ENCODE results near the gene PTMS. TPM values are rescaled to one million over a fixed set of nuclear protein-coding genes. Genes with fewer than 3 reads are reported as not detected.

PTMS gene
- total and polyA plus RNA-seq, 10 of the 15 experiments (the other 5 are each of a cell fraction or from before 2014, with no cell fraction given) = 2.1 to 127 (median 29.8) TPM

GRCh38 chr12:6817662-6818157, 51.5 kb downstream of the PTMS start (continued):
- TF ChIP-seq SMC3 (IDR thresholded peaks at IDR 0.05; ENCODE audit: borderline replicate concordance, low read length) (no peak), STAT3 (IDR thresholded peaks at IDR 0.05; ENCODE audit: low read depth, low read length) (no peak), LARP7 (IDR thresholded peaks at IDR 0.05) (no peak), KDM1A (IDR thresholded peaks at IDR 0.05; ENCODE audit: borderline replicate concordance) (no peak), IRF5 (IDR thresholded peaks at IDR 0.05; ENCODE audit: borderline replicate concordance) (no peak), ELK1 (IDR thresholded peaks at IDR 0.05; ENCODE audit: low read depth, low read length) (no peak), BHLHE40 (IDR thresholded peaks at IDR 0.05; ENCODE audit: borderline replicate concordance in 1 of 2, low read depth in 2 of 2, low read length in 1 of 2) (no peak), RCOR1 (conservative IDR thresholded peaks at IDR 0.05; ENCODE audit: low read depth, low read length) (no peak), NFYA (IDR thresholded peaks at IDR 0.05; ENCODE audit: borderline replicate concordance, low read depth, low read length) (no peak), TCF7 (IDR thresholded peaks at IDR 0.05; ENCODE audit: borderline replicate concordance) (no peak), YBX1 (IDR thresholded peaks at IDR 0.05) (no peak)

- no peaks in the 10 kb centered on the region for H3K79me2 ChIP-seq (ENCODE audit: control insufficient read depth, insufficient read depth, low read length)
- FAIRE-seq (no peak), DNase-seq (ENCODE audit: low read depth, low spot score) (no peak), ATAC-seq (no peak)
- no peak overlapping the region for H2AFZ ChIP-seq (ENCODE audit: control insufficient read depth, low read depth, low read length)
- in situ Hi-C loops (cut with MboI) (no loop called here), intact Hi-C loops (cut with micrococcal nuclease; ENCODE audit: unreplicated experiment) (no loop called here)
- RAD21 ChIA-PET (ENCODE audit: unreplicated experiment) = no interaction called here
- no peaks in the 10 kb centered on the region; the same call in 1 of the 2 replicates for H3K4me1 ChIP-seq (ENCODE audit: control insufficient read depth, insufficient read depth, low read length)
- CTCF ChIA-PET = interaction anchor here (1.0 to 1.1 kb wide), 2 partner anchors 17 to 65 kb away, joined by 3 to 5 read pairs; partner anchors contain the start of gene MLF2
- no peaks in the 10 kb centered on the region for H3K36me3 ChIP-seq (ENCODE audit: control insufficient read depth in 2 of 2, insufficient read depth in 2 of 2, low read length in 1 of 2)
- H3K9ac ChIP-seq (ENCODE audit: control insufficient read depth, insufficient read depth, low read length) = no peak overlapping the region
- SMC1A ChIA-PET (ENCODE audit: uncharacterized antibody, unreplicated experiment) = no interaction called here
- POLR2A ChIA-PET = interaction anchor here (0.6 kb wide), 1 partner anchor 11 kb away, joined by 4 read pairs; no protein-coding TSS in a partner anchor
- no TSS peak for BruUV-seq (replicated peaks)
- H4K20me1 ChIP-seq (ENCODE audit: control insufficient read depth, insufficient read depth) = no peaks in the 10 kb centered on the region
- no peak overlapping the region for H3K27ac ChIP-seq (ENCODE audit: control insufficient read depth, insufficient read depth)
- no peaks in the 10 kb centered on the region for H3K9me3 ChIP-seq (replicated peaks; ENCODE audit: control insufficient read depth, insufficient read depth, low read length)
- WGBS (ENCODE audit: insufficient coverage, insufficient replicate concordance, low lambda C conversion rate, missing lambda C conversion rate) = 63% methylated on average over 10 of the region's 10 CpGs
- H3K4me2 ChIP-seq (ENCODE audit: control insufficient read depth, insufficient read depth) = no peak overlapping the region
- no peak overlapping the region for H3K4me3 ChIP-seq
- H3K27me3 ChIP-seq (replicated peaks in 1 of 2; ENCODE audit: control insufficient read depth in 2 of 2, insufficient read depth in 2 of 2, low read length in 1 of 2) = peaks cover 5 to 14% of the 10 kb centered on the region in 2 experiments
- TF ChIP-seq CBX3 (IDR thresholded peaks at IDR 0.05; ENCODE audit: borderline replicate concordance, low read depth) = no peak
- TF ChIP-seq PML (IDR thresholded peaks at IDR 0.05; ENCODE audit: low read length) = no peak
- no peak for TF ChIP-seq GATAD2B (conservative IDR thresholded peaks at IDR 0.05; ENCODE audit: low read depth)
- no peak for TF ChIP-seq RELB (IDR thresholded peaks at IDR 0.05; ENCODE audit: low read depth)
- TF ChIP-seq TARDBP (IDR thresholded peaks at IDR 0.05; ENCODE audit: borderline replicate concordance) = no peak
- TF ChIP-seq MTA3 (IDR thresholded peaks at IDR 0.05; ENCODE audit: borderline replicate concordance, low read length) = no peak
- no peak for TF ChIP-seq KAT2A (conservative IDR thresholded peaks at IDR 0.05; ENCODE audit: control insufficient read depth, low read depth, low read length)
- TF ChIP-seq BCL3 (IDR thresholded peaks at IDR 0.05; ENCODE audit: borderline replicate concordance, insufficient read depth, low read depth, low read length, poor library complexity, severe bottlenecking) = no peak
- TF ChIP-seq MEF2A (IDR thresholded peaks at IDR 0.05; ENCODE audit: insufficient read depth, low read depth, low read length) = no peak
These were observed 52.1 kb downstream of the PTMS start for GRCh38 chr12:6818222-6818621.
